HG03103 (cell line): ENCODE data around the gene DAW1.
"Not testable (repeated sequence)": the region's sequence is repeated elsewhere in the genome, so short reads cannot be mapped to it uniquely, and the experiment has no call there.

Experiments used
- ATAC-seq: cut with Tn5 transposase; IDR thresholded peaks from one replicate; pipeline ENCODE4 v1.9.1; 2021; ENCODE audit warnings: low read depth; ENCODE audit not compliant: unreplicated experiment

Gene DAW1, protein sequence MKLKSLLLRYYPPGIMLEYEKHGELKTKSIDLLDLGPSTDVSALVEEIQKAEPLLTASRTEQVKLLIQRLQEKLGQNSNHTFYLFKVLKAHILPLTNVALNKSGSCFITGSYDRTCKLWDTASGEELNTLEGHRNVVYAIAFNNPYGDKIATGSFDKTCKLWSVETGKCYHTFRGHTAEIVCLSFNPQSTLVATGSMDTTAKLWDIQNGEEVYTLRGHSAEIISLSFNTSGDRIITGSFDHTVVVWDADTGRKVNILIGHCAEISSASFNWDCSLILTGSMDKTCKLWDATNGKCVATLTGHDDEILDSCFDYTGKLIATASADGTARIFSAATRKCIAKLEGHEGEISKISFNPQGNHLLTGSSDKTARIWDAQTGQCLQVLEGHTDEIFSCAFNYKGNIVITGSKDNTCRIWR

DNA sequence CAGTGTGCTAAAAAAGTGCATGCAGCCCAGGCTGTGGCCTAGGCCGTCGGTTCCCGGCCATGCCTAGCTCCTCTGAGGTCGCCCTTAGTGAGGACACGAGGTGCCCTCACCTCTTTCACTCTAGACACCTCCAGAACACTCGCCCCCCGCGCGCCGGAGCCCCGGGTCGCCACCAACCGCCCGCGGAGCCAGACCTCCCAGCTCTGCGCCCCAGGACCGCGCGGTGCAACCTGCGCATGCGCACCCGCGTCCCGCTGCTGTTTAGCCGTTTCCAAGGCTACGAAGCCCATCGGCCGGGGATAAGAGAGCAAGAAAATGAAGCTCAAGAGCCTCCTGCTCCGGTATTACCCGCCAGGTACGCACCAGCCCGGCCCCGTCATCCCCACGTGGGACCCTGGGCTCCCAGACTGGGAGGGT is at the start of gene DAW1:
Gene DAW1, plus strand, starts transcription at position 257 of the 417 bp plus-strand sequence. Its CDS starts 59 bp downstream, at position 316.
- peak; percentile 53 for ATAC-seq

DNA sequence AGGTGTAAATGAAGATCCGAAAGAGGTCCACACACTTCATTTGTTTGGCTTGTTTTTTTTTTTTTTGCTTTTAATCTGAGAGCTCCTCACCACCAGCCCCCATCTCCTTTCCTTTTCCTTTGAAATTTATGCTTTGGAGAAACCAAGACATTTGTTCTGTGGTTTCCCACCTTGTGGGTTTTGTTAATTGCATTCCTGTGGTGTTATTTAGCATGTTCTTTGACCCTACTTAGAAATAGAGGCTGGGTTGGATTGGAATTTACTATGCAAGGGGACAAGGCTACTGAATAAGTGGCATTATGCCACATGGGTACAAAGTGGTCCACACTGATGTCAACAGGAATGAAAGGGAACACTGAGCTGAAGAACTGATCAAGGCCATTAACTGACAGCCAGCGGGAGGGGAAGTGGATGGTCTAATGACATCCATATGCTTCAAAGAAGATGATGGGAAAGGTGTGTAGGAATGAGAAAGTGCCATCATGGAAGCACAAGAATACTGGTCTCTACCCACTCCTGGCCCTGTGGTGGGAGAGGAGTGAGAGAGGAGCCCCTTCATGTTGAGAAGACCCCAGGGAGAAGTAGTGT is 48.9 kb upstream of the DAW1 start:
- ATAC-seq: no peak

GRCh38 chr2:227823922-227824321 is 47.5 kb upstream of the DAW1 start:
- no peak for ATAC-seq

DNA sequence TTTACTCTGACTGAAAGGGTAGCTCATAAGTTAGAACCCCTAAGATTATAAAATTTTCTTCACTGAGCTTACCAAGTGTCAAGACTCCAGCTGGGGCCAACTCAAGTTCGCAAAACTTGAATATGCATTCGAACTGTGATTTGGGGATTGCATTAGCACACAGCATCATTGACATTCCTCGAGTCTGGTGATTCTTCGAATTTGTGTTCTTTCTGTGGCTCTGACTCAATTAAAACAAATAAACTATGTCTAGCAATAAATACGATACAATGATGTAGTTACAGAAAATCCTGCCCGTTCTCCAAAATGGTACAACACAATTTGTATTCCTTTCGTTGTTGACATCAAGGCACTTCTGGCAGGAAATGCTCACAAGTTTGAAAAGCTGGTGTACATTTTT is 46.7 kb upstream of the DAW1 start:
- no peak for ATAC-seq

GRCh38 chr2:227826019-227826521 is 45.4 kb upstream of the DAW1 start:
- ATAC-seq: no peak

- ATAC-seq: no peak
Measured at GRCh38 chr2:227826563-227826962, 44.9 kb upstream of the DAW1 start.

DNA sequence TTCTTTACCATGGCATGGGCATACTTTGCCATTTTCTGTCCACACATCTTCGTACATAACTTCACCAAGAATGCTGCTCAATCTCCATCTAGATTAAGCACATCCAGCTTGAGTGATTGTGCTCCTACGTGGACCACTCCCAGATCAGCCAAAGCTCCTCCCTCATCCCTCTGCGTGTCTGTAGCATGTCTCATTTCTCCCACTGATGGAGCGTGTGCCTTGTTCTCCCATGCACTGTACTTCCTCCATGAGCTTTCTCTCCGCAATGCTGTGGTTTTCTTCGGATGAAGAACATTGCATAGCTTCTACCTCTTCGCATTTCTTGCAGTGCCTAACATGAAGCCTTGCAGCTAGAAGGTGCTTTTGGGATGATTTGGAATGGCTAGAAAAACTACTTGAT is 44.3 kb upstream of the DAW1 start:
- no peak for ATAC-seq

- ATAC-seq: no peak
Measured at GRCh38 chr2:227828477-227828912, 42.9 kb upstream of the DAW1 start.

DNA sequence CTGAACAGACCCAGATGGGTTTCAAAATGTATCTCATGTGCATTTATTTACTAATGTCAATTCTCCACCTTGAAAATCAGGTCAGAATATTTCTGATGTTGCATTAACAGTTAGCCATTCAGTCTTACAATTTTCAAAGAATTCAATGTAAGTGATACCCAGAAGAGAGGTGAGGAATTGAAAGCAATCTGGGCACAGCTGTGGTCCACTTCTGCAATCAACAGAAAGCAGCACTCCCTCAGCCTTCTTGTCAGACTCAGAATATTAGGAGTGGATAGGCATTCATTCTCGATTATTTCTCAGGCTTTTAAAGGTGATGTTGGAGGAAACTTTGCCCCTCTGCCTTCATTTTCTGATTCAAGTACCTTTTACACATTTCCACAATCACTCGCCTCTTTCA is 42.1 kb upstream of the DAW1 start:
- ATAC-seq: no peak

DNA sequence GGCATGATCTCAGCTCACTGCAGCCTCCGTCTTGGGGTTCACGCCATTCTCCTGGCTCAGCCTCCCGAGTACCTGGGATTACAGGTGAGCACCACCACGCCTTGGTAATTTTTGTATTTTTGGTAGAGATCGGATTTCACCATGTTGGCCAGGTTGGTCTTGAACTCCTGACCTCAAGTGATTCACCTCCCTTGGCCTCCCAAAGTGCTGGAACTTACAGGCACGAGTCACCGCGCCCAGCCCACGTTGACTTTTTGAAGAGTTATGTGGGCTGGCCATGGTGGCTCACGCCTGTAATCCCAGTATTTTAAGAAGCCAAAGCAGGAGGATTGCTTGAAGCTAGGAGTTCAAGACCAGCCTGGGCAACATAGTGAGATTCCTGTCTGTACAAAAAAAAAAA is 37.0 kb upstream of the DAW1 start:
- no peak for ATAC-seq

- no peak for ATAC-seq
Measured at GRCh38 chr2:227834916-227835650, 36.3 kb upstream of the DAW1 start.

DNA sequence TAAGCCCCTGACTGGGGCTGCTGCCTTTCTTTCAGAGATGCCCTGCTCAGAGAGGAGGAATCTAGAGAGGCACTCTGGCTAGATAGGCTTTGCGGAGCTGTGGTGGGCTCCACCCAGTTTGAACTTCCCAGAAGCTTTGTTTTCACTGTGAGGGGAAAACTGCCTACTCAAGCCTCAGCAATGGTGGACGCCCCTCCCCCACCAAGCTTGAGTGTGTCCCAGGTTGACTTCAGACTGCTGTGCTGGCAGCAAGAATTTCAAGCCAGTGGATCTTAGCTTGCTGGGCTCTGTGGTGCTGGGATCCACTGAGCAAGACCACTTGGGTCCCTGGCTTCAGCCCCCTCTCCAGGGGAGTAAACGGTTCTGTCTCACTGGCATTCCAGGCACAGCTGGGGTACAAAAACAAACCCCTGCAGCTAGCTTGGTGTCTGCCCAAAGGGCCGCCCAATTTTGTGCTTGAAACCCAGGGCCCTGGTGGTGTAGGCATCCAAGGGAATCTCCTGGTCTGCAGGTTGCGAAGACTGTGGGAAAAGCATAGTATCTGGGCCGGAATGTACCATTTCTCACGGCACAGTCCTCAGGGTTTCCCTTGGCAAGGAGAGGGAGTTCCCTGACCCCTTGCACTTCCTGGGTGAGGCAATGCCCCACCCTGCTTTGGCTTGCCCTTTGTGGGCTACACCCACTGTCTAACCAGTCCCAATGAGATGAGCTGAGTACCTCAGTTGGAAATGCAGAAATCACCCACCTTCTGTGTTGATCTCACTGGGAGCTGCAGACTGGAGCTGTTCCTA is 31.9 kb upstream of the DAW1 start:
- not testable (repeated sequence) for ATAC-seq

- peak; percentile 61 for ATAC-seq
Measured at GRCh38 chr2:227846831-227847230, 24.6 kb upstream of the DAW1 start.

GRCh38 chr2:227848146-227848545 is 23.3 kb upstream of the DAW1 start:
- no peak for ATAC-seq

DNA sequence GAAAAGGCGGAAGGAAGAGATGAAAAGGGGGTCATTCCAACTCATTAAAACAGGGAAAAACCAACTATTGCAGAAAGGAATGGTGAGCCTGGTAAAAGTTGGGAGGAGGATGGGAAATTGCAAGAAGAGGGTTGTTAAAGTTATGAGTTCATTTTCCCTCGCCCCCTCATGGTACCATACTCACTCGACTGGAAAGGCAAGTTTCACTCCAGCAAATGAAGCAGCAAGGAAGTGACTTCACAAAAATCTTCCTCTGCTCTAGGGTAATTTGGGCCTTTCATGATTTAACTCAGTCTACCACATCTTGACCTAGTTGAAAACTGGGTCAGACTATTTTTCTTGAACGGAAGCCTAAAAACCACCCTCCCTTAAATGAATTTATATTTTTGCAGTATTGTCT is 22.8 kb upstream of the DAW1 start:
- ATAC-seq: peak; percentile 64

DNA sequence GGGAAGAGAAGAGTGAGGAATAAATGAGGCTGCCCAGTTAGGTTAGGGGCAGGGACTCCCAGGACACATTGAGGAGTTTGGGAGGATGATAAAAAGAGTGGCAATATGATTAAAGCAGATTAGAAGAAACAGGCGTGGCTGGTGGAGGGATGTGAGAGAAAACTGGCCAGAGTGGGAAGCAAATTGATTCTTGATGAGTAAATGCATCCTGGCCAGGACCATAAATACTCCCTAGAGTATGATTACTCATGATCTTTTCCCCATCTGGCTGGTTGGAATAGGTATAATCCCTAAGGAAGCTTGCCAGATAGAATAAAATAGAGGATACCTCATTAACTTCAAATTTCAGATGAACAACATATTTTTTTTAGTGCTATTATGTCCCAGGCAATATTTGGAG is 21.5 kb upstream of the DAW1 start:
- no peak for ATAC-seq

DNA sequence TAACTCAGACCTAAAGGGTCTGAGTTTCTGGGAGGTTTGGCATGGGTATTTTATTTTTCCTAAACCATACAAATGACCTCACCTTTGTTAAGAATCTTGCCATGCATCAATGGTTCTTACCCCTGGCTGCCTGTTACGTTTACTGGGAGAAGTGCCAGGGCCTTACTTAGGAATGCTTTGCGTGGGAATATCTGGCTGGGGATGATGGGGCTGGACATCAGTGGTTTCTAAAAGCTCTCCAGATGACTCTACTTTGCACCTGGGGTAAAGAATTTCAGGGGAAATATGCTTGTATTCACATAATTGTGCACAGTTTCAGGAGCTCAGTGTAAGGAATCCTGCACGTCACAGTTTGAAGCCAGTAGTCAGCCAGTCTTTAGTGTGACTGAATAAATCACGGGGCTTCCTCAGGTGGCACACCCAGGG is 18.2 kb upstream of the DAW1 start:
- ATAC-seq: no peak

DNA sequence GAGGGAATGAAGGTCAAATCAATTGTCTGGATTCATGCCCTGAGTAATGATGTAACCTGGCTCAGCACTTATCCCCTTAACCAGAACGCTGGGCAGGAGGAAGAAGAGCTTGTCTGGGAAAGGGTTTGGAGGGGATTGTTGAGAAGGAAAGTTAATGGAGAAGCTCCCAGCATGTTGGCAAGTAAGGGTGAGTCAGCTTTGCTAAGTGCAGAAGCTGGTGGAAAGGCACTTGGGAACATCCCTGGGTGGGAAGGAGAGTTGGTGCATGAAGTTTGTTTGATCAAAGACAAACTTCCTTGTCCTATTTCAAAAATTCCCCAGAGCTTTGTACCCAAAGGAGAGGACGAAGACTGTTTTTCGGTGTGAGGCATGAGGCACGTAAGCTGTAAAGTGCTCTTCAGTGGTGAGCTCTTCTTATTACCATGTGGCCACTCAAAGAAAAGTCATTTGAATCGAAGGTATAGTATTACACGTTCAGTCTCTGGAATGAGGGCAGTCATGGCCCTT is 17.6 kb upstream of the DAW1 start:
- no peak for ATAC-seq

DNA sequence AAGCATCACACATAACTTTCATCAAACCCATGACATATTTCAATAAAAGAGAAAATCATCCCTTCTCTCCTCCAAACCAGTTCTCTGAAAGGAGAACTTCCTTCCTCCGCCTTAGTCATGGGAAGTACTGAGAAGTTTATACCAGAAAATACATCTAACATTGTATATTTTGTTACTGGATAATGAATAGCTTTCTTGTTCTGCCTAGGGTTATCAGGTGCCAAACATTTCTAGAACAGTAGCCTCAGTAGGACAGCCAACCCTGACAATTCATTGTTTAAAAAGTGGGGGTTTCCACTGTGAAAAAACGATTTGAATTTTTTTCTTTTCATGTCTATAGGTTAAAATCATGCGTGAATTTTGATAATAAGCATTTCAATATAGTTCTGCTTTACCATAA is 16.0 kb upstream of the DAW1 start:
- no peak for ATAC-seq

DNA sequence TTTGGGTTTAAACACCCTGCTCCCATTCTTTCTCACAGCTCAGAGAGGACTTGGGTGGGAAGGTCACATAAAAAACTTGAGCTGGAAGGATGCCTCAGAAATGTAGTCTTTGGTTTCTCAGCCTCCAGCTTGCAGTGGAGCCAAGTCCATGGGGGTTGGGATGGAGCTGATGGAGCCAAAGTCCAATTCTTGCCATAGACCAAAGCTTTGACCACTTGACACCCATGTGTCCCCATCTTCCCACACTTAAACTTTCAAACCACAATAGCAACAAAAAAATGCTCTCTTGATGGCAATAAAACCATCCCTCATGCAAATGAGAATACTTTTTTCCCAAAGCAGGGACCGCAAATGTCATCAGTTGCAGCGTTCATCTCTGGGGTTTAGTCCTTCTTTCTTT is 14.7 kb upstream of the DAW1 start:
- ATAC-seq: no peak
